Measurements from ENCODE around the gene LRTM1. TPM values are rescaled to one million over a fixed set of nuclear protein-coding genes. Genes with fewer than 3 reads are reported as not detected.

The LRTM1 gene
- total RNA-seq, 1 donor from 2014 or later = not detected

- no peak overlapping the region for H3K4me3 Mint-ChIP-seq (ENCODE audit: unreplicated experiment)
- no peaks in the 10 kb centered on the region for H3K9me3 Mint-ChIP-seq (ENCODE audit: low read depth)
- DNase-seq (ENCODE audit: low spot score) = no peak
- peak overlapping the region; percentile 25 for H3K27ac Mint-ChIP-seq (ENCODE audit: unreplicated experiment)
- H3K36me3 Mint-ChIP-seq (ENCODE audit: low read depth) = no peaks in the 10 kb centered on the region
- no peaks in the 10 kb centered on the region for H3K27me3 Mint-ChIP-seq (ENCODE audit: low read depth)
- peaks cover 49% of the 10 kb centered on the region for H3K4me1 Mint-ChIP-seq (ENCODE audit: low read depth)
- no peak for TF ChIP-seq CTCF (IDR thresholded peaks at IDR 0.05)
Observed at GRCh38 chr3:54967731-54968161, 39.9 kb upstream of the LRTM1 start.

GRCh38 chr3:54966979-54967378 lies 39.1 kb upstream of the LRTM1 start:
- H3K27me3 Mint-ChIP-seq (ENCODE audit: low read depth) = no peaks in the 10 kb centered on the region
- H3K27ac Mint-ChIP-seq (ENCODE audit: unreplicated experiment) = no peak overlapping the region
- H3K9me3 Mint-ChIP-seq (ENCODE audit: low read depth) = no peaks in the 10 kb centered on the region
- no peak for DNase-seq (ENCODE audit: low spot score)
- TF ChIP-seq CTCF (IDR thresholded peaks at IDR 0.05) = no peak
- no peaks in the 10 kb centered on the region for H3K36me3 Mint-ChIP-seq (ENCODE audit: low read depth)
- peaks cover 49% of the 10 kb centered on the region for H3K4me1 Mint-ChIP-seq (ENCODE audit: low read depth)
- H3K4me3 Mint-ChIP-seq (ENCODE audit: unreplicated experiment) = no peak overlapping the region

GRCh38 chr3:54965746-54966145 lies 37.9 kb upstream of the LRTM1 start:
- Mint-ChIP-seq H3K4me1 (ENCODE audit: low read depth) (peaks cover 47% of the 10 kb centered on the region), H3K27ac (ENCODE audit: unreplicated experiment) (no peak overlapping the region), H3K4me3 (ENCODE audit: unreplicated experiment) (no peak overlapping the region), H3K36me3 (ENCODE audit: low read depth) (no peaks in the 10 kb centered on the region), H3K27me3 (ENCODE audit: low read depth) (no peaks in the 10 kb centered on the region), H3K9me3 (ENCODE audit: low read depth) (no peaks in the 10 kb centered on the region)
- DNase-seq (ENCODE audit: low spot score) = no peak
- no peak for TF ChIP-seq CTCF (IDR thresholded peaks at IDR 0.05)

- H3K9me3 Mint-ChIP-seq (ENCODE audit: low read depth) = no peaks in the 10 kb centered on the region
- no peaks in the 10 kb centered on the region for H3K27me3 Mint-ChIP-seq (ENCODE audit: low read depth)
- no peak overlapping the region for H3K27ac Mint-ChIP-seq (ENCODE audit: unreplicated experiment)
- no peak for DNase-seq (ENCODE audit: low spot score)
- no peaks in the 10 kb centered on the region for H3K36me3 Mint-ChIP-seq (ENCODE audit: low read depth)
- peaks cover 50% of the 10 kb centered on the region for H3K4me1 Mint-ChIP-seq (ENCODE audit: low read depth)
- no peak for TF ChIP-seq CTCF (IDR thresholded peaks at IDR 0.05)
- H3K4me3 Mint-ChIP-seq (ENCODE audit: unreplicated experiment) = no peak overlapping the region
Observed at GRCh38 chr3:54964081-54964480, 36.2 kb upstream of the LRTM1 start.

GRCh38 chr3:54963641-54964040 lies 35.8 kb upstream of the LRTM1 start:
- no peaks in the 10 kb centered on the region for H3K9me3 Mint-ChIP-seq (ENCODE audit: low read depth)
- no peaks in the 10 kb centered on the region for H3K27me3 Mint-ChIP-seq (ENCODE audit: low read depth)
- no peak overlapping the region for H3K4me3 Mint-ChIP-seq (ENCODE audit: unreplicated experiment)
- DNase-seq (ENCODE audit: low spot score) = no peak
- no peak for TF ChIP-seq CTCF (IDR thresholded peaks at IDR 0.05)
- no peak overlapping the region for H3K27ac Mint-ChIP-seq (ENCODE audit: unreplicated experiment)
- H3K4me1 Mint-ChIP-seq (ENCODE audit: low read depth) = peaks cover 47% of the 10 kb centered on the region
- H3K36me3 Mint-ChIP-seq (ENCODE audit: low read depth) = no peaks in the 10 kb centered on the region

Measured in chondrocyte (in vitro differentiated cells).